ENCODE results near the gene AQP1. TPM values are rescaled to one million over a fixed set of nuclear protein-coding genes. Genes with fewer than 3 reads are reported as not detected.

The AQP1 gene
- total and polyA plus RNA-seq, 2 of the 8 experiments (the other 6 are each of a cell fraction or from before 2014, with no cell fraction given), result 0.18 to 0.19 TPM

DNA sequence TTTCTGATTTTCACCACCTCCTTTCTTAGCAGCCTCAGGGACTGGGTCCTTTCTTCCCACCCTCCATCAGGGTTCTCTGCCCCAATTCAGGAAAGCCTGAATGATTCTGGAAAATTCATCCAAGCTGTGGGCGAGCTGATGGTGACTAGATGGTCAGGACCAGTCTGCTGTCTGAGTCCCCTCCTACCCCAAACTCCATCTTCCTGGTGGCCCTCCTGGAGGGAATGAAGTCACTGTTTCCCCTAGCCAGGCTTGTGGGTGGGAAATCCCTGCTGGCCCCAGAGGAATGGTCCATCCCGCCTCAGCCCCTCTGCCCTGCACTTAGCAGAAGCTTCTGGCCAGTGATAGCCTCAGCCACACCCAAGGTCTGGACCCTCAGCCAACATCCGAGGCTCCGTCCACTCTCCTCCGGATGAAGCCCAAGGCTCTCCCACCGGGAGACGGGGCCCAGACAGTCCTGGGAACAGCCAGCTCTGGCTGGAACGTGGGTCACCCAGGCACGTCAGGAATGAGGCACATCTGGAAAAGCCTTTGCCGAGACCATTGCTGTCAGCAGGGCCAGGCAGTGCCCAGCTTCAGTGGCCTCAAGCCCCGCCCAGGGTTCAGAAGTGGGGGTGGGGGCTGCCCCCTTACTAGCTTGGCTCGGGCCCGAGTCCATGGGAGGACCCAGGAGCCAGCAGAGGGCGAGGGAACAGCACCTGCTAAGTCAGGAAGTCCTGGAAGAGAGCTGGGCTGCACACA is 4.0 kb upstream of the AQP1 start:
- no peak for DNase-seq (ENCODE audit: low read depth in 1 of 2, low spot score in 2 of 2)
- Histone ChIP-seq H3K4me2 (ENCODE audit: insufficient read depth in 1 of 2, low read depth in 2 of 2, low read length in 2 of 2) (no peak overlapping the region), H4K5ac (ENCODE audit: insufficient read length, low read depth, low read length) (no peak overlapping the region), H2BK15ac (ENCODE audit: low read length) (no peak overlapping the region), H2BK5ac (ENCODE audit: low read depth, low read length) (no peak overlapping the region), H3K9ac (replicated peaks in 1 of 4; ENCODE audit: extremely low read depth in 1 of 4, low read depth in 3 of 4, low read length in 3 of 4) (no peak overlapping the region), H3K79me1 (ENCODE audit: low read depth, low read length) (no peaks in the 10 kb centered on the region), H3K79me2 (ENCODE audit: control insufficient read depth in 1 of 2, insufficient read depth in 2 of 2, low read length in 2 of 2) (no peaks in the 10 kb centered on the region), H3K27ac (ENCODE audit: low read depth, low read length) (no peak overlapping the region), H3K23ac (ENCODE audit: insufficient read length) (no peak overlapping the region), H3K36me3 (ENCODE audit: control insufficient read depth in 2 of 4, insufficient read depth in 4 of 4, low read length in 3 of 4) (no peaks in the 10 kb centered on the region), H3K9me3 (ENCODE audit: insufficient read depth in 2 of 2, low read depth in 1 of 2, low read length in 1 of 2) (no peaks in the 10 kb centered on the region), H4K20me1 (replicated peaks in 1 of 2; ENCODE audit: control insufficient read depth in 1 of 2, insufficient read depth in 2 of 2, low read length in 2 of 2) (peaks cover 0 to 1% of the 10 kb centered on the region in 2 experiments), H2AK5ac (ENCODE audit: low read depth, low read length) (no peak overlapping the region), H2BK20ac (ENCODE audit: low read length) (no peak overlapping the region), H2BK12ac (ENCODE audit: low read depth, low read length) (no peak overlapping the region), H3K27me3 (replicated peaks in 1 of 4; ENCODE audit: control insufficient read depth in 3 of 4, extremely low read depth in 1 of 4, insufficient read depth in 3 of 4, low read length in 3 of 4) (peaks cover 0 to 2% (median 0%) of the 10 kb centered on the region in 4 experiments; a peak in 1 of 7 replicates), H4K91ac (replicated peaks; ENCODE audit: insufficient read length, low read length) (no peak overlapping the region), H2AFZ (ENCODE audit: low read length) (no peak overlapping the region), H2BK120ac (replicated peaks; ENCODE audit: low read depth, low read length) (no peak overlapping the region), H3K23me2 (ENCODE audit: low read depth, low read length) (no peaks in the 10 kb centered on the region), H3K4me1 (replicated peaks in 1 of 4; ENCODE audit: control insufficient read depth in 3 of 4, insufficient read depth in 4 of 4, low read length in 3 of 4) (peaks cover 0 to 3% (median 0%) of the 10 kb centered on the region in 4 experiments; a peak in 1 of 7 replicates), H3K18ac (ENCODE audit: extremely low read depth, low read length) (no peak overlapping the region), H3K56ac (replicated peaks; ENCODE audit: insufficient read length, low read depth, low read length) (no peak overlapping the region), H3K4ac (replicated peaks; ENCODE audit: insufficient read length, low read depth, low read length) (no peak overlapping the region), H3K14ac (ENCODE audit: insufficient read length) (no peak overlapping the region), H4K8ac (ENCODE audit: extremely low read depth, insufficient read depth, low read length) (no peak overlapping the region), H3K4me3 (ENCODE audit: extremely low read depth in 1 of 4, insufficient read depth in 2 of 4, low read depth in 3 of 4, low read length in 4 of 4) (no peak overlapping the region)
- no peak for FAIRE-seq
- TF ChIP-seq CTBP2 (IDR thresholded peaks at IDR 0.05; ENCODE audit: borderline replicate concordance, insufficient read depth, insufficient read length, low read length), result no peak
- peak; percentile 1 to 9; a peak in 1 of 4 replicates for TF ChIP-seq RAD21 (IDR thresholded peaks at IDR 0.05 in 1 of 2, conservative IDR thresholded peaks at IDR 0.05 in 1 of 2; ENCODE audit: low read depth in 2 of 2, low read length in 2 of 2)
- CTCF ChIA-PET (ENCODE audit: partially characterized antibody), result interaction anchor here (0.8 to 4.5 kb wide), 39 partner anchors 7 to 200 kb away, joined by 3 to 42 read pairs (median 4); no protein-coding TSS in a partner anchor
- POLR2A ChIA-PET (ENCODE audit: partially characterized antibody), result interaction anchor here (0.7 to 1.0 kb wide), 2 partner anchors 31 to 71 kb away, joined by 3 read pairs; no protein-coding TSS in a partner anchor
- 86% methylated on average over 13 of the region's 14 CpGs; no CpG with 5 or more reads in 1 of the 2 experiments for WGBS, 2 experiments (ENCODE audit: extremely low coverage in 1 of 2, insufficient coverage in 1 of 2, insufficient read length in 1 of 2, insufficient replicate concordance in 2 of 2, low coverage in 1 of 2, low lambda C conversion rate in 2 of 2, missing lambda C conversion rate in 1 of 2)
